MCF 10A (cell line): ENCODE results near the gene KRTAP9-7. TPM values are rescaled to one million over a fixed set of nuclear protein-coding genes. Genes with fewer than 3 reads are reported as not detected.

Experiments
- BruUV-seq: library from RNA; stranded (reverse); fragments of 400-500 nt; replicated peaks from 2 replicates; lab custom pipeline; 2021; lab: Mats Ljungman, UMichigan
- CTCF ChIA-PET: fragments of 300-600 bp; sonication (Branson Sonifier 250); formaldehyde crosslinking; extraction: SDS; loops from one replicate; lab custom pipeline; 2021; ENCODE audit warnings: antibody characterized with exemption, inconsistent platforms; lab: Yijun Ruan, JAX
- POLR2A ChIA-PET: fragments of 300-600, 350-650 bp; sonication (Branson Sonifier 250); formaldehyde crosslinking; extraction: SDS; loops from one replicate; lab custom pipeline; 2020; ENCODE audit warnings: antibody characterized with exemption, inconsistent platforms; lab: Yijun Ruan, JAX
- DNase-seq: peaks from one replicate; pipeline ENCODE4 v3.0.0-alpha.2; 2018; ENCODE audit not compliant: unreplicated experiment
- H3K27ac Mint-ChIP-seq: one replicate; pipeline ENCODE4 v1.8.0; 2022; ENCODE audit warnings: mild to moderate bottlenecking, low read depth, mixed read lengths; ENCODE audit not compliant: unreplicated experiment
- H3K27me3 Mint-ChIP-seq: one replicate; pipeline ENCODE4 v1.8.0; 2022; ENCODE audit warnings: mixed read lengths; ENCODE audit not compliant: insufficient read depth, unreplicated experiment
- H3K36me3 Mint-ChIP-seq: one replicate; pipeline ENCODE4 v1.8.0; 2022; ENCODE audit warnings: mild to moderate bottlenecking, moderate library complexity, mixed read lengths; ENCODE audit not compliant: insufficient read depth, unreplicated experiment
- H3K4me1 Mint-ChIP-seq: one replicate; pipeline ENCODE4 v1.8.0; 2022; ENCODE audit warnings: mixed read lengths; ENCODE audit not compliant: insufficient read depth, unreplicated experiment
- H3K4me3 Mint-ChIP-seq: one replicate; pipeline ENCODE4 v1.8.0; 2022; ENCODE audit warnings: mild to moderate bottlenecking, moderate library complexity, mixed read lengths; ENCODE audit not compliant: unreplicated experiment
- H3K9me3 Mint-ChIP-seq: one replicate; pipeline ENCODE4 v1.8.0; 2022; ENCODE audit warnings: mixed read lengths; ENCODE audit not compliant: unreplicated experiment
- CTCF ChIP-seq: fragments of 200-600 bp; IDR thresholded peaks from one replicate; pipeline ENCODE4 v1.8.0; 2022; ENCODE audit warnings: antibody characterized with exemption, mild to moderate bottlenecking; ENCODE audit not compliant: unreplicated experiment
- intact Hi-C: fragments of 100-400 bp; cut with micrococcal nuclease; formaldehyde crosslinking; loops from 2 replicates; pipeline ENCODE4 v1.14.1; 2022
- total RNA-seq: library from RNA; stranded (reverse); gene quantifications from 2 replicates; pipeline ENCODE4 v1.2.3, GENCODE V29; 2022

KRTAP9-7 gene
- total RNA-seq, 1 experiment from 2014 or later = not detected

DNA sequence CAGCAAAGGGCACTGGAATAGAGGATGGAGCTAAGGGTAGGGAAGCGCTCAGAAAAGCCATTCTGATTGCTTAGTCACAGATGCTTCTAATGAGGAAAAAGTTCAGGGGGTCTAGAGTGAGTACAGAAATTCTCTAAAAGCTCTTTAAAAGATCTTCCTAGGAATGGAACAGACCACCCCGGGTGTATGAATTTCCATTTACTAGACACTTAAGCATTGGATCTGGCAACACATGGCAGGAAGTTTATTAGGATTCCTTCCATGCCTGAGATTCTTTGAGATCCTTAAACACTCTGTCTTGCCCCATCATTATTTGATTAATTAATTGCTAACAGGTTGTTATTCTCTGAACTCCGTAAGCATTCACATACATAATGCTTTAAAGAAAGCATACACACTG, 8.5 kb downstream of the KRTAP9-7 start:
- H3K4me3 Mint-ChIP-seq = no peak overlapping the region
- no peak overlapping the region for H3K27ac Mint-ChIP-seq
- CTCF ChIA-PET = interaction anchor here (0.6 to 0.7 kb wide), 2 partner anchors 166 to 208 kb away, joined by 3 read pairs; no protein-coding TSS in a partner anchor
- no peak for DNase-seq
- no peaks in the 10 kb centered on the region for H3K9me3 Mint-ChIP-seq
- BruUV-seq = no TSS peak
- intact Hi-C loops = no loop called here
- TF ChIP-seq CTCF = no peak
- H3K4me1 Mint-ChIP-seq = no peaks in the 10 kb centered on the region
- H3K27me3 Mint-ChIP-seq = peaks cover 46% of the 10 kb centered on the region
- POLR2A ChIA-PET = no interaction called here
- H3K36me3 Mint-ChIP-seq = no peaks in the 10 kb centered on the region

- Mint-ChIP-seq H3K9me3 (no peaks in the 10 kb centered on the region), H3K27ac (no peak overlapping the region), H3K4me1 (no peaks in the 10 kb centered on the region), H3K27me3 (peaks cover 41% of the 10 kb centered on the region), H3K4me3 (no peak overlapping the region), H3K36me3 (no peaks in the 10 kb centered on the region)
- no TSS peak for BruUV-seq
- CTCF ChIA-PET = no interaction called here
- TF ChIP-seq CTCF = no peak
- DNase-seq = no peak
- intact Hi-C loops = no loop called here
- POLR2A ChIA-PET = no interaction called here
Measured at GRCh38 chr17:41284546-41284945, 9.0 kb downstream of the KRTAP9-7 start.

DNA sequence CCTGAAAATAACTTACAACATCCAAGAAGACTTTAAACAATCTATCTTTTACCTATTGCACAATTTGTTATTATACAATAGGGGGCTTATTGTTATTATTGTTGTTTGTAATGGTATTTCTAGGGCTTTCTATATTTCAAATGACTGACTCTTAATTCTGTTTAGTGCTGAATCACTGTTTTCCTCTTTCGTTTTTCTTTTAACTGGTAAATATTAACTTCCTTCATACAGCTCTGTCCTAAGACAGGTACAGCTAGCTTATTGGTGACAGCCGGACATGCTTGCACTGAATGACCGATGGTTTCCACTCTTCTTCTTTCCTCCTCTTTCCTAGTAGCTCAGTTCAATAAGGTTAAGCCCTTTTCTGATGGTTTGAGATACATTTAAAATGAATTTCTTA, 11.6 kb downstream of the KRTAP9-7 start:
- Mint-ChIP-seq H3K27ac (no peak overlapping the region), H3K36me3 (no peaks in the 10 kb centered on the region), H3K4me3 (no peak overlapping the region), H3K9me3 (no peaks in the 10 kb centered on the region), H3K4me1 (no peaks in the 10 kb centered on the region), H3K27me3 (peaks cover 20% of the 10 kb centered on the region)
- intact Hi-C loops = no loop called here
- TF ChIP-seq CTCF = no peak
- no peak for DNase-seq
- no TSS peak for BruUV-seq
- ChIA-PET CTCF (interaction anchor here (0.7 kb wide), 1 partner anchor 72 kb away, joined by 4 read pairs; no protein-coding TSS in a partner anchor), POLR2A (no interaction called here)

- ChIA-PET POLR2A (no interaction called here), CTCF (no interaction called here)
- no peaks in the 10 kb centered on the region for H3K4me1 Mint-ChIP-seq
- H3K27me3 Mint-ChIP-seq = no peaks in the 10 kb centered on the region
- DNase-seq = no peak
- H3K36me3 Mint-ChIP-seq = no peaks in the 10 kb centered on the region
- H3K4me3 Mint-ChIP-seq = no peak overlapping the region
- no peak overlapping the region for H3K27ac Mint-ChIP-seq
- TF ChIP-seq CTCF = no peak
- no TSS peak for BruUV-seq
- H3K9me3 Mint-ChIP-seq = no peaks in the 10 kb centered on the region
- intact Hi-C loops = no loop called here
Measured at GRCh38 chr17:41294016-41294415, 18.5 kb downstream of the KRTAP9-7 start.
